OCI-LY7 (cell line): ENCODE measurements around the gene RAD54L2. TPM values are rescaled to one million over a fixed set of nuclear protein-coding genes. Genes with fewer than 3 reads are reported as not detected.

Source experiments
- Bru-seq: library from RNA; stranded (reverse); fragments of 400-500 nt; gene quantifications from one replicate; lab custom pipeline; 2021; lab: Mats Ljungman, UMichigan
- BruChase-seq, 2 experiments: library from RNA; stranded (reverse); fragments of 400-500 nt; gene quantifications; one replicate each; lab custom pipeline; 2021; lab: Mats Ljungman, UMichigan
- BruUV-seq: library from RNA; stranded (reverse); fragments of 400-500 nt; replicated peaks from 2 replicates; lab custom pipeline; 2021; lab: Mats Ljungman, UMichigan
- CTCF ChIA-PET: fragments of 300-600 bp; sonication (Branson Sonifier 250); formaldehyde crosslinking; loops from one replicate; lab custom pipeline; 2022; ENCODE audit warnings: antibody characterized with exemption; ENCODE audit not compliant: unreplicated experiment; lab: Charles Lee
- POLR2A ChIA-PET: fragments of 300-600 bp; sonication (Branson Sonifier 250); formaldehyde crosslinking; loops from one replicate; lab custom pipeline; 2022; ENCODE audit warnings: antibody characterized with exemption; lab: Charles Lee
- DNase-seq: peaks from one replicate; pipeline ENCODE4 v3.0.0-alpha.2; 2015; ENCODE audit warnings: low spot score
- H2AFZ ChIP-seq: fragments of 200-600 bp; sonication (generic), shearing (Covaris generic); 2 replicates; pipeline ENCODE4 v1.6.1; 2014; ENCODE audit warnings: mild to moderate bottlenecking, antibody characterized with exemption, low read length, moderate library complexity
- H3K27ac ChIP-seq: fragments of 200-600 bp; sonication (generic); 2 replicates; pipeline ENCODE4 v1.5.1; 2014; ENCODE audit warnings: mixed run types, low read depth, mild to moderate bottlenecking, moderate library complexity, low read length, inconsistent platforms; ENCODE audit not compliant: poor library complexity, severe bottlenecking
- H3K36me3 ChIP-seq: fragments of 200-600 bp; sonication (generic); 2 replicates; pipeline ENCODE4 v1.6.1; 2014; ENCODE audit warnings: mild to moderate bottlenecking, antibody characterized with exemption, low read length, moderate library complexity, mixed read lengths; ENCODE audit not compliant: insufficient read depth
- H3K4me1 ChIP-seq: fragments of 200-600 bp; sonication (generic); 2 replicates; pipeline ENCODE4 v1.5.1; 2014; ENCODE audit warnings: mild to moderate bottlenecking, low read length; ENCODE audit not compliant: insufficient read depth, poor library complexity, severe bottlenecking
- H3K4me2 ChIP-seq: fragments of 200-600 bp; sonication (generic); 2 replicates; pipeline ENCODE4 v1.6.1; 2014; ENCODE audit warnings: mild to moderate bottlenecking, low read length
- H3K4me3 ChIP-seq: fragments of 200-600 bp; sonication (generic); 2 replicates; pipeline ENCODE4 v1.5.1; 2014; ENCODE audit warnings: mild to moderate bottlenecking, low read depth, low read length; ENCODE audit not compliant: poor library complexity, severe bottlenecking
- H3K79me2 ChIP-seq: fragments of 200-600 bp; sonication (generic); 2 replicates; pipeline ENCODE4 v1.6.1; 2016; ENCODE audit warnings: low read depth, mild to moderate bottlenecking, low read length, moderate library complexity, mixed read lengths; ENCODE audit not compliant: insufficient read depth
- H3K9me2 ChIP-seq: fragments of 200-600 bp; sonication (generic); 2 replicates; pipeline ENCODE4 v1.6.1; 2016; ENCODE audit warnings: mild to moderate bottlenecking, low read length, mixed read lengths; ENCODE audit not compliant: insufficient read depth
- H3K9me3 ChIP-seq: fragments of 200-600 bp; sonication (generic); 2 replicates; pipeline ENCODE4 v1.6.1; 2014; ENCODE audit warnings: mild to moderate bottlenecking, mixed run types, low read length, mixed read lengths
- H4K20me1 ChIP-seq: fragments of 200-600 bp; sonication (generic); 2 replicates; pipeline ENCODE4 v1.6.1; 2014; ENCODE audit warnings: mild to moderate bottlenecking, antibody characterized with exemption, low read length, moderate library complexity, mixed read lengths; ENCODE audit not compliant: insufficient read depth
- CTCF ChIP-seq: fragments of 200-600 bp; sonication (generic); conservative IDR thresholded peaks from 2 replicates; pipeline ENCODE4 v1.5.1; 2014; ENCODE audit warnings: mild to moderate bottlenecking, antibody characterized with exemption, low read length, moderate library complexity, mixed read lengths
- EZH2phosphoT487 ChIP-seq: fragments of 200-600 bp; sonication (generic); IDR thresholded peaks from 2 replicates; pipeline ENCODE4 v1.6.1; 2018; ENCODE audit warnings: low read depth, borderline replicate concordance, mild to moderate bottlenecking, mixed run types, antibody characterized with exemption, low read length, moderate library complexity, mixed read lengths
- intact Hi-C: fragments of 100-400 bp; cut with micrococcal nuclease; formaldehyde crosslinking; loops from one replicate; pipeline ENCODE4 v1.10.0; 2022; ENCODE audit not compliant: unreplicated experiment
- long read RNA-seq: library from polyadenylated mRNA; stranded (forward); transcript quantifications from one replicate; pipeline ENCODE4 v2.0.0, GENCODE V29; 2022
- total RNA-seq, 2 experiments: library from RNA; depleted of rRNA in 1 of 2; stranded (reverse); fragments of >200 nt in 1 of 2; shearing (Covaris generic) in 1 of 2; gene quantifications; 2 replicates each; pipeline ENCODE4 v1.2.3, GENCODE V29; 2014 to 2022

RAD54L2 gene
- total RNA-seq (2014; rRNA removed; shearing (Covaris generic)) (15.0 and 20.5 TPM in 2 replicates), total RNA-seq (2022) (31.7 and 34.0 TPM in 2 replicates), Bru-seq, nascent RNA (percentile 68 among the genes with signal in this experiment), BruChase-seq, experiment 1, labeled RNA remaining after a 6-hour chase (percentile 77 among the genes with signal in this experiment), BruChase-seq, experiment 2, labeled RNA remaining after a 2-hour chase (percentile 74 among the genes with signal in this experiment)
- long read RNA-seq, partial matches to known transcripts = 5 of 15 reads
- long read RNA-seq, other reads (novel, unspliced or antisense) = 10 of 15 reads

DNA sequence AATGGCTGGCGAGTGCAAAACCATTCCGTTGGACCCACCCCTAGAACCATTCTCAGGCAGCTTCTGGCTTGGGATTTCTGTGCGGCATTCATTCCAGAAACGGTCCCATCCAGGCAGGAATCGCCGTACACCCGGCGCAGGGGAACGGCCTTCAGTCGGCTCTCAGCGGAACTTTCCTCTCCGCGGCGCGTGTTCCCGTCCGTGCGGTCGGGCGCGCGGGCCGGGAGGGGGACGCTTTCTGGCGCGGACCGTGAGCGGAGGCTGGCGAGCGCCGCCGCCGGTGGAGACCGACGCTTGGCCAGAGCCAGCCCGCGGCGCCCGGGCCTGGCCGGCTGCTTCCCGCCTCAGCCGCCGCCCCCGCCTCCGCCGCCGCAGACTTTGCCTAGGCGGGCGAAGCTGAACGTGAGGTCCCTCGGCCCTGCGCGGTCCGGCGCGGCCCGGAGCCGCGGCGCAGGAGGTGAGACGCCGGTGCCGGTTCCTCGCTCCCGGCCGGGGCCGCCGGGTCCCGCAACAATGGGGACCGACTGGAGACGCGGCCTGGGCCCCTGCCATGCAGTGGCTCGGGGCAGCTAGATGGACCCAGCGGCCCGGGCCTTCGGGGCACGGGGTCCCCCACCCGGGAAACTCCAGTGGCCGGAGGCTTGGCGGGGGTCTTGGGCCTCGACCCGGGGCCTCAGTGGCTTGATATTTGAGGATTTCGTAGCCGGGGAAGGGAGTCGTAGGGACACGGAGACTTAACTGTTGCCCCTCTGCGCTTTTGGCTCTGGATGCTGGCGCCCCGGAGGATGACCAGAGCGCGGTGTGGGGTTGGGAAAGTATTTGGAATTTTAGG is at the start of gene RAD54L2:
RAD54L2 (plus strand) TSS at position 261 of the 832 bp plus-strand sequence. CDS start 51,702 bp downstream, outside the sequence.
- peak within 1 kb of the TSS; percentile 13 for H3K27ac ChIP-seq
- H3K9me2 ChIP-seq = no peaks in the 10 kb centered on the region
- no peaks in the 10 kb centered on the region for H4K20me1 ChIP-seq
- intact Hi-C loops = loop anchor here (2.0 kb wide), 1 partner anchor 922 kb away; the partner anchor contains the start of gene MAPKAPK3
- H3K4me3 ChIP-seq = peak within 1 kb of the TSS; percentile 94
- H3K79me2 ChIP-seq = peaks cover 25% of the 10 kb centered on the region; the same call in 1 of the 2 replicates
- ChIA-PET CTCF (interaction anchor here (1.2 to 1.9 kb wide), 2 partner anchors 17 to 37 kb away, joined by 3 to 6 read pairs; no protein-coding TSS in a partner anchor), POLR2A (interaction anchor here (0.5 to 1.5 kb wide), 7 partner anchors 17 to 134 kb away, joined by 3 to 9 read pairs (median 3); partner anchors contain the start of gene DCAF1)
- peaks cover 14% of the 10 kb centered on the region for H3K4me1 ChIP-seq
- H3K4me2 ChIP-seq = peak within 1 kb of the TSS; percentile 78
- DNase-seq = peak; percentile 87
- peak within 1 kb of the TSS; percentile 100 for H2AFZ ChIP-seq
- peaks cover 20% of the 10 kb centered on the region for H3K36me3 ChIP-seq
- TF ChIP-seq CTCF (peak; percentile 58), EZH2phosphoT487 (no peak)
- no peaks in the 10 kb centered on the region for H3K9me3 ChIP-seq
- no TSS peak for BruUV-seq

DNA sequence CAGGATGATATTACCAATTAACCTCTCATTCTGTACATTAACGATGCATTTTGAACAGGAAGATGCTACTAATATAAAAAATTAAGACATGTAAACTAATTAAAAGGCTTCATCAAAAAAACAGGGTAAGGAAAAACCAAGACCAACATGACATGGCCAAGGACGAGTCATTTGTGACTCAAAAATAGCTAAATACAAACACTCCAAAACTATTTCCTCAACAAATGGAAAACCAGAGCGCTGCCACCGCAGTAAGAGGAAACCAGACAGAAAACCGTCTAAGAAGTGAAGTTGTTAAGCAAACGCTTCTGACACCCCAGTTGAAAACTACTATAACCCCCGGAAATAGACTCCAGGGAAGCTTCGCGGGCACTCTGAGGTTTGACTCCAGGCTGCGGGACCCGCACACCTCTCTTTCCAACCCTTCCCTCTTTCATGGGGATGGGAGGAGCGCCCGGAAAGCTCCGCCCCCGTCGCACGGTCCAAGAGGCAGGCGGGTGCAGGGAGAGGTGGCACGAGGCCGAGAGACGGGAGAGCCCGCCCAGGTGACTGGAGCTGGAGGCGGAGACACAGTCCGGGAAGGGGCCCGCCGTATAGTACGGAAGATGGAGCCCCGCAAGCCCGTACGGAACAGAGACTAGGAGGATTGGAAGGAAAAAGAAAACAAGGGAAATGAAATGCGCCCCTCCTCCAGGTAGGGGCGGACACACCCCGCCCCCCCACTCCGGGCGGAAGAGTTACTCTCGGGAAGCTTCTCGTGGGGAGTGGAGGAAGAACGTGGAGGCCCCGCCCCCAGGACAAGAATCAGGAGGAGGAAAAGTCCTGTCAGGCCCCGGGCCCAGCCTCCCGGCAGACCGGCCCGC is 39.4 kb upstream of the RAD54L2 start:
- H3K79me2 ChIP-seq = peaks cover 52% of the 10 kb centered on the region
- BruUV-seq = no TSS peak
- peak overlapping the region; percentile 26; the same call in 1 of the 2 replicates for H2AFZ ChIP-seq

More for the DNA sequence above, 39.4 kb upstream of the RAD54L2 start:
- TF ChIP-seq CTCF = no peak
- Histone ChIP-seq H3K27ac (peak overlapping the region; percentile 75), H3K36me3 (peaks cover 31% of the 10 kb centered on the region), H3K4me3 (peak overlapping the region; percentile 85), H3K9me3 (no peaks in the 10 kb centered on the region), H4K20me1 (peaks cover 6% of the 10 kb centered on the region), H3K4me2 (peak overlapping the region; percentile 85), H3K9me2 (no peaks in the 10 kb centered on the region), H3K4me1 (peaks cover 13% of the 10 kb centered on the region)
- CTCF ChIA-PET = interaction anchor here (0.5 to 3.2 kb wide), 5 partner anchors 69 to 182 kb away, joined by 3 to 22 read pairs (median 6); partner anchors contain the start of gene MANF
- intact Hi-C loops = loop anchor here (1.0 to 2.0 kb wide), 2 partner anchors 108 to 930 kb away; partner anchors contain the start of genes HEMK1 and RBM15B
- peak; percentile 88 for DNase-seq
- POLR2A ChIA-PET = interaction anchor here (0.6 to 4.1 kb wide), 14 partner anchors 10 to 1171 kb away, joined by 3 to 25 read pairs (median 4); partner anchors contain the start of genes MANF, RAD54L2 and TUSC2
